Right renal pelvis (tissue), 4 donors: Measurements from ENCODE around the gene ASPN. TPM values are rescaled to one million over a fixed set of nuclear protein-coding genes. Genes with fewer than 3 reads are reported as not detected.

Source experiments
- DNase-seq, 4 donors: peaks; one replicate each; pipeline ENCODE4 v3.0.0-alpha.2; 2013; ENCODE audit warnings: low read depth in 4 of 4, low spot score in 3 of 4, missing footprints in 1 of 4
- polyA plus RNA-seq, 4 donors: library from polyadenylated mRNA; unstranded; fragments of 120-200 nt; gene quantifications; one replicate each; pipeline ENCODE4 v1.2.1, GENCODE V29; 2013; ENCODE audit not compliant: insufficient read length in 4 of 4

ASPN gene
- 10 to 100 TPM; 16.8 to 25.1 (median 19.7) TPM for polyA plus RNA-seq

DNA sequence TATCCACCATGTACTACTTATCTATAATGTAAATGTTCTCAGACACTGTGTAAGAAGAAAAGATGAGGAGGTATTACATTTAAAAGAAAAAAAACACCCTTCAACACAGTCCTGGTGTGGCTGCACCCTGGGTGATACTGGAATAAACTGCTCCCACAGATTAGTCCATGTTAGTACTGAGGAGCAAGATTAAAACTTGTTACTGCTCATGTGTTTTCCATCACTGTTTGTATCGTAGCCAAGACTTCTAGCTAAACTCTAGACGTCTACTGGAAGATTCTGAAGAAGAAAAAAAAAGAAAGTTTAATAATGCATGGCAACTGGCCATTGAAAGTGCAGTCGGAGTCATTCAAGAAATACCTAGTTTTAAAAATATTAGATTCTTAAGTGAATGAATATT lies at the start of gene ASPN:
ASPN (minus strand) TSS at position 178 of the 400 bp plus-strand sequence.
- DNase-seq: peak in 3 of 4 donors; percentile 53 to 63 (median 53)

DNA sequence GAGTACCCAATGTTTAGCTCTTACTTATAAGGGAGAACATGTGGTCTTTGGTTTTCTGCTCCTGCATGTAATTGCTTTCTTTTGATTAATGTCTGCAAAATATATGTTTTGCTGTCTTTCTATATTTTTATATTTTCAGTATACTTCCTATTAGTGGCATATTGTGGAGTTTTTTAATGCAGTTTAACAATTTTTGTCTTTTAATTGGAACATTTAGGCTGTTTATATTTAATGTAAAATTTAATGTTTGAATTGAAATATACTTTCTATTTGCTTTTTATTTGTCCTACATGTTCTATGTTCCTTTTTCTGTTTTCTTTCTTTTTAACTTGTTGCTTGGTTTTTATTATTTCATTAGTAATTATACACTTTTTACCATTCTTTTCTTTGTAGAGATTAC lies 48.6 kb upstream of the ASPN start:
- no peak for DNase-seq

- DNase-seq: no peak
These were observed 46.8 kb upstream of the ASPN start for GRCh38 chr9:92529124-92529523.

DNA sequence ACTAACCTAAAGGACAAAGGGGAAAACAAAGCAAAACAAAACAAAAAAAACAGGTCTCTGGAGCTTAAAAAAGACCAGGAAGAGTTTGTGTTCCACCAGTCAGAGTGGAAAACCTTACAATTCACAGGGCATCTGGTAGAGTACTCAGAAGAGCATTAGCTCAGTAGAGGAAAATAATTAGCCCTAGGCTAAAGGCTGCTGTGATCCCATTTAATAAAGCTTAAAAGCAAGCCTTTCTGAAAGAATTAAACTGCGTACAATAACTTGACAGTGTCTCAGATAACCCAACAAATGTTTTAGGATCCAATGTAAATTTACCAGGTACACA lies 46.2 kb upstream of the ASPN start:
- DNase-seq: no peak

- DNase-seq: peak in 1 of 4 donors; percentile 38
These were observed 45.7 kb upstream of the ASPN start for GRCh38 chr9:92527832-92528521.

- DNase-seq: no peak
These were observed 45.1 kb upstream of the ASPN start for GRCh38 chr9:92527291-92527828.

DNA sequence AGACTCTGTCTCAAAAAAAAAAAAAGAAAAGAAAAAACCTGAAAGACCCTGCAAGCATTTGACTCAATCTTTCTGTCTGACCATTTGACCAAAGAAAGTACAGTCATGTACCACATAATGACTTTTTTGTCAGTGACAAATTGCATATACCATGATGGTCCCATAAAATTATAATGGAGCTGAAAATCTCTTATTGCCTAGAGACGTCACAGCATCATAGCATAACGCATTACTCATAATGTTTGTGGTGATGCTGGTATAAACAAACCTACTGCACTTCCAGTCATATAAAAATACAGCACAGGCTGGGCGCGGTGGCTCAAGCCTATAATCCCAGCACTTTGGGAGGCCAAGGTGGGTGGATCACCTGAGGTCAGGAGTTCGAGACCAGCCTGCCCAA lies 43.0 kb upstream of the ASPN start:
- DNase-seq: no peak

GRCh38 chr9:92524881-92525280 lies 42.6 kb upstream of the ASPN start:
- no peak for DNase-seq

DNA sequence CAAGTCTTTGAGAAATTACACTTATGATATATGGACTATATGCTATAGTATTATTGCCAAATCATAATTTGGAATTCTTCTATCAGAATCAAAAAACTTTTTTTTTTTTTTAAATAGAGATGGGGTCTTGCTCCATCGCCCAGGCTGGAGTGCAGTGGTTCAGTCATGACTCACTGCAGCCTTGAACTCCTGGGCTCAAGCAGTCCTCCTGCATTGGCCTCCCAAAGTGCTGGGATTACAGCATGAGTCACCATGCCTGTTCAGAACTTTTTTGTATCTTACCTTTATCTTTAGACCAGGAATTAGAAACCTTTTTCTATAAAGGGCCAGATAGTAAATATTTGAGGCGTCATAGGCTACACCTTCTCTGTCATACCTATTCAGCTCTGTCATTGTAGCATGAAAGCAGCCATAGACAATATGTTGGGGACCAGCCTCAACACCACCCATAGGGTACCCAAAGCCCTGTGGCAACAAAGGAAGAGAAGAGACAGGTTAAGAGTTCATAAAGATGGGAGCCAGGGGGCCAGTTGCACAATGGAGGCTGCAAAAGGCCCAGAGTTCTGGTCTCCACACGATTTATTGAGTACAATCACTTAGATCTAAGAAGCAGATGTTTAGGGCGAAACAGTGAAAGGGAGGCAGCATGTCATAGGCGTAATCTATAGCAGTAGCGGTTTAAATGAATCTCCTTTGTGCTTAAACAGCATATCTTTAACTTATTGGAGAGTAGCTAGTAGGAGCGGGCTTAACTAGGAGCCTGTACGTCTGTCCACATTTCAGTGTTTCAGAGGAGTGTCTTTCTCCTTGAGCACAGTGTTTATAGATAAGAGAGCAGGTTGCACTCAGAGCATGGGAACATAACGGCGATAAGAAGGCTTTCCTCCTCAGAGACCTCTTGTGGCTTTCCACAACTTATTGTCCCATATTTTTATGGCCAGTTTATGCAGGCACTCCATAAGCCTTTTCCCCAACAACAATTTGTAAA lies 41.0 kb upstream of the ASPN start:
- DNase-seq: no peak

- no peak for DNase-seq
These were observed 38.5 kb upstream of the ASPN start for GRCh38 chr9:92520837-92521236.

DNA sequence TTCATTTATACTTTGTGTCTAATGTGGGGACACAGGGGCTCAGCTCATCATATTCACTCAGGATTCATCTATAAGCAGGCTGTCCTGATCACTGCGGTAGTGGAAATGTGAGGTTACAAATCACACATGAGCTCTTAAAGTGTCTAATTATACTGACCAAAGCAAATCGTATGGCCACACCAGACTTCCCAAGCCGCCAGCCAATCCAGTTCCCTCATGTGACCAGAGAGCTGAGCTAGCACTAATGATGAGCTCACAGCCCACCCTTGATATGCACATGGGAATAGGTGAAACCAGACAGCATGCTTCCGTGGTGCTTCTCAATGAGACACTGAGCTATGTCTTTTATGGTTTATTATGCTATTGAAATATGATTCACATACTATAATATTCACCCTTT lies 35.9 kb upstream of the ASPN start:
- no peak for DNase-seq

DNA sequence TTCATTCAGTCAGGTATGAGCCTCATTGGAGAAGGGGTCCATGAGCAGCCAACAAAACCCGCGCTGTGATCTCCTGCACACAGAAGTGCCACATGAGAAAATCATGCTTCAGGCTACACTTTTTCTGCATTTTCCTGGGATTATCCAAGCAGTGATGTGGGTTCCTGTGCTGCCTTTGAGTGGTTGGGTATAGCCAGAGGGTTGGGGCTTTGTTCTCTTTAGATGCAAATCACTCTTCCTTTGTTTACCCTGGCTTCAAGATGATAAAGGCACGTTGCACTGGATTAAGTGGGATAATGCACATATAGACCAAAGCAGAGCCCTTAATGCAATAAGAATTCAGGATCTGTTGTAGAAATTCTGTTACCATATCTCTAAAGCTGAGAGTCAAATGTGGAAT lies 34.7 kb upstream of the ASPN start:
- no peak for DNase-seq

DNA sequence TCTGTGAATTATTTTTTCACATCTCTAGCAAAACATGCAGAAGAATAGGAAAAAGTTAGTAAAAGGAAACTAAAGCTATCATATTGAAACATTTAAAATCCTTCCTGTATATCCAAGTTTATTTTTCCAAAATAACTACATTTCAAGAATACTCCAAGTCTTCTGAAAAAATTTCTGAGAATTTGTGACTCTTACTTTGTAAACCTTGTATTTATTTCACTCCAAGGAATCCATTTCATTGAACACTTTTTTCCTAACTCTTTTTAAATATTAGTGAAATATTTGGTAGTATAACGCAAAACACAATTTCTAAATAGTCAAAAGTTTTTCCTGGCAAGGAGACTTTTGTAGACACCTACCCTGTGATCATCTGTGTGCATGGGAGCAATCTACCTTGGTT lies 34.2 kb upstream of the ASPN start:
- no peak for DNase-seq

DNA sequence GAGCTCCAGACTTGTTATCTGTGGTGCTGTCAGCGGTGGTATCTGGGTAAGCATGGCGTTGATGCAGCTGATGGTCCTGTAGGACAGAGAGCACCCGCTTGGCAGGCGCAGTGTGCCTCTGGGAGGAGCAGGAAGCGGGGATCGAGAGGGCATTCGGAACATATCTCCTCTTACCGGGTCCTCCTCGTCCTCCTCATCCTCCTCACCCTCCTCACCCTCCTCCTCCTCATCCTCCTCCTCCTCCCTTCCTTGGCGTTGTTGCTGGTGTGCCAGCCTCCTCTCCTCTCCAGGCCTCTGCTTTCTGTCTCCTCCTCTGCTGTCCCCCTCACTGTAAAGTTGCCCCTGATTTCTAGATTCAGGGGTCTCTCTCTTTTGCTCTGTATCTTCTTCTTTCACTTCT lies 32.3 kb upstream of the ASPN start:
- DNase-seq: no peak

DNA sequence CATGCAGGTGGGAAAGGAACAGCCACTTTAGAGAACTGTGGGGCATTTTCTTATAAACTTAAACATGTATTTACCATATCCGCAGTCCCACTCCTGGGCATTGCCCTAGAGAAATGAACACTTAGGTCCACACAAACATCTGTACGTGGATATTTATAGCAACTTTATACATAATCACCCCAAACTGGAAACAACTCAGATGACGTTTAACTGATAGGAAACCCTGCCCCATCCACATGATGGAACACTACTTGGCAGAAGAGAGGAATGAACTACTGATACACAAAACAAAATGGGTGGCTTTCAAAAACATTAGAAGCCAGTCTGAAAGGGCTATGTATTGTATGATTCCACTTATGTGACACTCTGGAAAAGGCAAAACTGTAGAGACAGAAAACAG lies 31.0 kb upstream of the ASPN start:
- DNase-seq: no peak

- DNase-seq: no peak
These were observed 30.3 kb upstream of the ASPN start for GRCh38 chr9:92512622-92513021.

GRCh38 chr9:92510747-92511146 lies 28.4 kb upstream of the ASPN start:
- DNase-seq: no peak

DNA sequence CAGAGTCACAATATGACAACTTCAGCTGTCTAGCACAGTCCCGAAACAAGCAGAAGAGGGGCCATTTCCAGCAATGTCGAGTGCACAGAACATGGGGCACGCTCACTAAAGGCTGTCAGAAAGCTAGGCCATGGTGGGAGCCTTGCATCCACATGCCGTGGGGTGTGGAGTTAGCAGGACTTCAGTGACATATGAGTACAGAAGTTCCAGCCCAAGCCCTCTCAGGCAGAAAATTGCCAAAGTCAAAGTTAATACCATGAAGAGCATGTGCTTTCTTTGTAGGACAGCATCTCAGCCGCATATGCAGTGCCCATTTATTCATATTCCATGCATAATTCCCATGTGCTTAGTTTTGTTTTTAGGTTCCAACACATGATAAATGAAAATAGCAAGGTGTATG lies 26.7 kb upstream of the ASPN start:
- DNase-seq: no peak

- DNase-seq: no peak
These were observed 25.9 kb upstream of the ASPN start for GRCh38 chr9:92508018-92508820.

GRCh38 chr9:92507496-92507895 lies 25.2 kb upstream of the ASPN start:
- DNase-seq: no peak

GRCh38 chr9:92507005-92507404 lies 24.7 kb upstream of the ASPN start:
- no peak for DNase-seq
